Measurements from ENCODE around the gene PNMA6E.

Gene PNMA6E

GRCh38 chrX:153401133-153401764 is at the start of gene PNMA6E:
Gene PNMA6E (minus strand): TSS chrX:153401350. CDS start chrX:153398849, 2,501 bp downstream.
- DNase-seq: no peak

- no peak for DNase-seq
These were observed 49.8 kb upstream of the PNMA6E start for GRCh38 chrX:153450949-153451277.

GRCh38 chrX:153450114-153450948 is 49.2 kb upstream of the PNMA6E start:
- no peak for DNase-seq

GRCh38 chrX:153449368-153450113 is 48.4 kb upstream of the PNMA6E start:
- DNase-seq: no peak

- DNase-seq: no peak
These were observed 47.6 kb upstream of the PNMA6E start for GRCh38 chrX:153448556-153449367.

- DNase-seq: no peak
These were observed 46.4 kb upstream of the PNMA6E start for GRCh38 chrX:153447581-153447960.

- DNase-seq: no peak
These were observed 45.9 kb upstream of the PNMA6E start for GRCh38 chrX:153446950-153447580.

- DNase-seq: no peak
These were observed 45.4 kb upstream of the PNMA6E start for GRCh38 chrX:153446636-153446936.

- no peak for DNase-seq
These were observed 44.9 kb upstream of the PNMA6E start, which contains the start of gene TREX2 for GRCh38 chrX:153445856-153446635. Gene TREX2 (minus strand): TSS chrX:153446056. CDS start chrX:153445430, 626 bp downstream.

GRCh38 chrX:153445106-153445855 is 44.1 kb upstream of the PNMA6E start:
- DNase-seq: no peak

- DNase-seq: no peak
These were observed 43.3 kb upstream of the PNMA6E start for GRCh38 chrX:153444333-153445011.

- no peak for DNase-seq
These were observed 42.6 kb upstream of the PNMA6E start for GRCh38 chrX:153443476-153444332.

GRCh38 chrX:153442463-153442862 is 41.3 kb upstream of the PNMA6E start:
- DNase-seq: no peak

GRCh38 chrX:153441981-153442380 is 40.8 kb upstream of the PNMA6E start:
- DNase-seq: no peak

GRCh38 chrX:153441296-153441695 is 40.1 kb upstream of the PNMA6E start:
- DNase-seq: no peak

- DNase-seq: no peak
These were observed 39.5 kb upstream of the PNMA6E start for GRCh38 chrX:153440556-153441135.

GRCh38 chrX:153439977-153440376 is 38.8 kb upstream of the PNMA6E start:
- no peak for DNase-seq

- no peak for DNase-seq
These were observed 37.4 kb upstream of the PNMA6E start for GRCh38 chrX:153438532-153438931.

- DNase-seq: no peak
These were observed 34.7 kb upstream of the PNMA6E start for GRCh38 chrX:153435845-153436244.
